Subcutaneous adipose tissue (tissue), 4 donors: Measurements from ENCODE around the gene DNM3. TPM values are rescaled to one million over a fixed set of nuclear protein-coding genes. Genes with fewer than 3 reads are reported as not detected.

Source experiments
- CTCF ChIP-seq: fragments of 450-650 bp; IDR thresholded peaks from one replicate; pipeline ENCODE4 v1.5.1; 2016; ENCODE audit warnings: low read depth, mild to moderate bottlenecking, control low read depth, antibody characterized with exemption, moderate library complexity
- total RNA-seq, 4 donors: library from RNA; depleted of rRNA; stranded (reverse); fragments of >200 nt; gene quantifications; one replicate each; pipeline ENCODE4 v1.1.0, GENCODE V29; 2016

DNM3 gene
- total RNA-seq, 4 donors from 2014 or later = 4.1 to 8.8 (median 7.6) TPM

GRCh38 chr1:172252958-172253357, 411.7 kb downstream of the DNM3 start:
- no peak for TF ChIP-seq CTCF

- no peak for TF ChIP-seq CTCF
These were observed 413.4 kb downstream of the DNM3 start for GRCh38 chr1:172254521-172255222.

- no peak for TF ChIP-seq CTCF
These were observed 413.9 kb downstream of the DNM3 start for GRCh38 chr1:172255223-172255560.

- TF ChIP-seq CTCF = no peak
These were observed 424.6 kb downstream of the DNM3 start for GRCh38 chr1:172265905-172266304.

GRCh38 chr1:172266528-172267174, 425.4 kb downstream of the DNM3 start:
- no peak for TF ChIP-seq CTCF

- no peak for TF ChIP-seq CTCF
These were observed 426.9 kb downstream of the DNM3 start for GRCh38 chr1:172268237-172268636.

GRCh38 chr1:172269084-172269483, 427.8 kb downstream of the DNM3 start:
- TF ChIP-seq CTCF = no peak
